ENCODE results near the gene GRIN2A. TPM values are rescaled to one million over a fixed set of nuclear protein-coding genes. Genes with fewer than 3 reads are reported as not detected.

GRIN2A gene
- total and polyA plus RNA-seq, 2 experiments from 2014 or later: 0.05 to 1.6 TPM

DNA sequence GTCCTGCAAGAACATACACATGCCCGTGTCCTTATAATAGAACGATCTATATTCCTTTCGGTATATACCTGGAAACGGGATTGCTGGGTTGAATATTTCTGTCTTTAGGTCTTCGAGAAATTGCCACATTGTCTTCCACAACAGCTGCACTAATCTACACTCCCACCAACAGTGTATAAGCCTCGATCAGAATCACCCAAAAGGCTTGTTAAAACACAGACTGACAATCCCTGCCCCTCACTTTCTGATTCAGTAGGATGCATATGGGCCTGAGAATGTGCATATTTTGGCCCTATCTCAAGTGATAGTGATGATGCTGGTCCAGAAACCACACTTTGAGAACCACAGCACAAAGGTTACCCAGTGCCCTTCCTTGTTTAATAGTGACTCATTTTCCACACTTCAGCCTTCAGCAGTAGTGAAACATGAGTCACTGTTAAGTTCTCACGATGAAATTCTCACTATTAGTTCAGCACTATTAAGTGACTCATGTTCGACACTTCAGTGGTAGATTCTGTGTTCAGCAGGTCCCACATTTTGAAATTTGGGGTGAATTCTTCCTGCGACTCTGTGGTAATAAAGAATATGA is 215.6 kb downstream of the GRIN2A start:
- no peak overlapping the region for H3K4me3 ChIP-seq
- H3K9me2 ChIP-seq (replicated peaks; ENCODE audit: insufficient read depth): no peaks in the 10 kb centered on the region
- no peaks in the 10 kb centered on the region for H3K79me2 ChIP-seq
- H4K20me1 ChIP-seq (ENCODE audit: insufficient read depth, poor library complexity, severe bottlenecking): no peaks in the 10 kb centered on the region
- H3K9me3 ChIP-seq (ENCODE audit: low read depth): no peaks in the 10 kb centered on the region
- TF ChIP-seq EZH2 (IDR thresholded peaks at IDR 0.05; ENCODE audit: borderline replicate concordance) (no peak), EZH2phosphoT487 (IDR thresholded peaks at IDR 0.05; ENCODE audit: low read depth, severe bottlenecking, unreplicated experiment) (no peak)
- TF ChIP-seq, protein P1, sequence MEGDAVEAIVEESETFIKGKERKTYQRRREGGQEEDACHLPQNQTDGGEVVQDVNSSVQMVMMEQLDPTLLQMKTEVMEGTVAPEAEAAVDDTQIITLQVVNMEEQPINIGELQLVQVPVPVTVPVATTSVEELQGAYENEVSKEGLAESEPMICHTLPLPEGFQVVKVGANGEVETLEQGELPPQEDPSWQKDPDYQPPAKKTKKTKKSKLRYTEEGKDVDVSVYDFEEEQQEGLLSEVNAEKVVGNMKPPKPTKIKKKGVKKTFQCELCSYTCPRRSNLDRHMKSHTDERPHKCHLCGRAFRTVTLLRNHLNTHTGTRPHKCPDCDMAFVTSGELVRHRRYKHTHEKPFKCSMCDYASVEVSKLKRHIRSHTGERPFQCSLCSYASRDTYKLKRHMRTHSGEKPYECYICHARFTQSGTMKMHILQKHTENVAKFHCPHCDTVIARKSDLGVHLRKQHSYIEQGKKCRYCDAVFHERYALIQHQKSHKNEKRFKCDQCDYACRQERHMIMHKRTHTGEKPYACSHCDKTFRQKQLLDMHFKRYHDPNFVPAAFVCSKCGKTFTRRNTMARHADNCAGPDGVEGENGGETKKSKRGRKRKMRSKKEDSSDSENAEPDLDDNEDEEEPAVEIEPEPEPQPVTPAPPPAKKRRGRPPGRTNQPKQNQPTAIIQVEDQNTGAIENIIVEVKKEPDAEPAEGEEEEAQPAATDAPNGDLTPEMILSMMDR (IDR thresholded peaks at IDR 0.05; ENCODE audit: poor library complexity): no peak
- no peaks in the 10 kb centered on the region for H3K27me3 ChIP-seq
- H3K27ac ChIP-seq: no peak overlapping the region
- H2AFZ ChIP-seq: no peak overlapping the region
- 76% methylated on average over 9 of the region's 9 CpGs for WGBS (ENCODE audit: low lambda C conversion rate, missing lambda C conversion rate)
- no peaks in the 10 kb centered on the region for H3K36me3 ChIP-seq (replicated peaks; ENCODE audit: insufficient read depth, low read depth)
- no peak overlapping the region for H3K4me2 ChIP-seq
- no peak for DNase-seq (ENCODE audit: low spot score)
- H3K4me1 ChIP-seq (ENCODE audit: insufficient read depth): no peaks in the 10 kb centered on the region

- Histone ChIP-seq H3K27ac (no peak overlapping the region), H3K4me2 (no peak overlapping the region), H3K9me2 (replicated peaks; ENCODE audit: insufficient read depth) (no peaks in the 10 kb centered on the region), H3K36me3 (replicated peaks; ENCODE audit: insufficient read depth, low read depth) (no peaks in the 10 kb centered on the region), H3K4me1 (ENCODE audit: insufficient read depth) (no peaks in the 10 kb centered on the region), H2AFZ (no peak overlapping the region), H3K9me3 (ENCODE audit: low read depth) (no peaks in the 10 kb centered on the region), H3K27me3 (no peaks in the 10 kb centered on the region), H3K4me3 (no peak overlapping the region), H4K20me1 (ENCODE audit: insufficient read depth, poor library complexity, severe bottlenecking) (no peaks in the 10 kb centered on the region), H3K79me2 (no peaks in the 10 kb centered on the region)
- TF ChIP-seq, protein P1 (IDR thresholded peaks at IDR 0.05; ENCODE audit: poor library complexity): no peak
- TF ChIP-seq EZH2phosphoT487 (IDR thresholded peaks at IDR 0.05; ENCODE audit: low read depth, severe bottlenecking, unreplicated experiment): no peak
- TF ChIP-seq EZH2 (IDR thresholded peaks at IDR 0.05; ENCODE audit: borderline replicate concordance): no peak
- WGBS (ENCODE audit: low lambda C conversion rate, missing lambda C conversion rate): 49% methylated on average over 3 of the region's 3 CpGs
- DNase-seq (ENCODE audit: low spot score): no peak
Measured at GRCh38 chr16:9965079-9965478, 217.1 kb downstream of the GRIN2A start.

DNA sequence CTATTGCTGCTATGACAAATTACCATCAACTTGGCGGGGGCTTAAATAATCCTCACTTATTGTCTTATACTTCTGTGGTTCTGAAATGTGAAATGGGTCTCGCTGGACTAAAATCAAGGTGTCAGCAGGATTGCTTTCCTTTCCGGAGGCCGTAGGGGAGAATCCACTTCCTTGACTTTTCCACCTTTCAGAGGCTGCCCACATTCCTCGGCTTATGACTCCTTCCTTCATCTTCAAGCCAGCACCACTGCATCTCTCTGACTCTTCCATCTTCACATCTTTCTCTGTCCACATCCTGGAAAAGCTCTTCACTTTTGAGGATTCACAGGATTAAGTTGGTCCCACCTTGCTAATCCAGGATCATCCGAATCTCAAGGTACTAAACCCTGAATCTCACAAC is 217.8 kb downstream of the GRIN2A start:
- no peak overlapping the region for H3K27ac ChIP-seq
- no peak overlapping the region for H3K4me2 ChIP-seq
- H3K9me2 ChIP-seq (replicated peaks; ENCODE audit: insufficient read depth): no peaks in the 10 kb centered on the region
- whole genome bisulfite sequencing (ENCODE audit: low lambda C conversion rate, missing lambda C conversion rate): 90% methylated on average over 6 of the region's 6 CpGs
- H4K20me1 ChIP-seq (ENCODE audit: insufficient read depth, poor library complexity, severe bottlenecking): no peaks in the 10 kb centered on the region
- H3K4me1 ChIP-seq (ENCODE audit: insufficient read depth): no peaks in the 10 kb centered on the region
- no peak for DNase-seq (ENCODE audit: low spot score)
- no peak overlapping the region for H2AFZ ChIP-seq
- H3K9me3 ChIP-seq (ENCODE audit: low read depth): no peaks in the 10 kb centered on the region
- TF ChIP-seq EZH2 (IDR thresholded peaks at IDR 0.05; ENCODE audit: borderline replicate concordance) (no peak), EZH2phosphoT487 (IDR thresholded peaks at IDR 0.05; ENCODE audit: low read depth, severe bottlenecking, unreplicated experiment) (no peak)
- TF ChIP-seq, protein P1 (IDR thresholded peaks at IDR 0.05; ENCODE audit: poor library complexity): no peak
- no peaks in the 10 kb centered on the region for H3K36me3 ChIP-seq (replicated peaks; ENCODE audit: insufficient read depth, low read depth)
- no peaks in the 10 kb centered on the region for H3K27me3 ChIP-seq
- no peak overlapping the region for H3K4me3 ChIP-seq
- H3K79me2 ChIP-seq: no peaks in the 10 kb centered on the region

All from hepatocyte (in vitro differentiated cells).